ENCODE measurements around the gene TMEM35B.
"Not testable (repeated sequence)": the region's sequence is repeated elsewhere in the genome, so short reads cannot be mapped to it uniquely, and the experiment has no call there.

Gene TMEM35B

GRCh38 chr1:34965597-34965996 is 19.6 kb downstream of the TMEM35B start:
- DNase-seq (ENCODE audit: insufficient read length, low spot score) = no peak
- FAIRE-seq = no peak

GRCh38 chr1:34950428-34950827 is 34.7 kb downstream of the TMEM35B start:
- FAIRE-seq (no peak), DNase-seq (ENCODE audit: insufficient read length, low spot score) (no peak)
- TF ChIP-seq POU2F2 (IDR thresholded peaks at IDR 0.05; ENCODE audit: low read depth, low read length) = no peak

More at GRCh38 chr1:34965597-34965996, 19.6 kb downstream of the TMEM35B start:
- no peak for TF ChIP-seq SPI1 (IDR thresholded peaks at IDR 0.05; ENCODE audit: low read depth, low read length)
- no peak for TF ChIP-seq POU2F2 (IDR thresholded peaks at IDR 0.05; ENCODE audit: low read depth, low read length)
- no peak for TF ChIP-seq TAF1 (IDR thresholded peaks at IDR 0.05; ENCODE audit: low read depth, low read length)
- TF ChIP-seq PAX5 (IDR thresholded peaks at IDR 0.05; ENCODE audit: insufficient read depth, low read length, severe bottlenecking) = no peak
- no peak for TF ChIP-seq POLR2AphosphoS5 (IDR thresholded peaks at IDR 0.05; ENCODE audit: low read depth, low read length)
- TF ChIP-seq POLR2A (IDR thresholded peaks at IDR 0.05; ENCODE audit: low read depth, low read length) = no peak

GRCh38 chr1:34948739-34949138 is 36.4 kb downstream of the TMEM35B start:
- not testable (repeated sequence) for DNase-seq (ENCODE audit: insufficient read length, low spot score); FAIRE-seq

GRCh38 chr1:34947641-34948314 is 37.4 kb downstream of the TMEM35B start:
- DNase-seq (ENCODE audit: insufficient read length, low spot score); FAIRE-seq: not testable (repeated sequence)

GRCh38 chr1:34946211-34946610 is 38.9 kb downstream of the TMEM35B start:
- DNase-seq (ENCODE audit: insufficient read length, low spot score) (no peak), FAIRE-seq (no peak)
- TF ChIP-seq POLR2AphosphoS5 (IDR thresholded peaks at IDR 0.05; ENCODE audit: low read depth, low read length) (no peak), TAF1 (IDR thresholded peaks at IDR 0.05; ENCODE audit: low read depth, low read length) (no peak), SPI1 (IDR thresholded peaks at IDR 0.05; ENCODE audit: low read depth, low read length) (no peak), POLR2A (IDR thresholded peaks at IDR 0.05; ENCODE audit: low read depth, low read length) (no peak), PAX5 (IDR thresholded peaks at IDR 0.05; ENCODE audit: insufficient read depth, low read length, severe bottlenecking) (no peak), POU2F2 (IDR thresholded peaks at IDR 0.05; ENCODE audit: low read depth, low read length) (no peak)

GRCh38 chr1:34941798-34942197 is 43.3 kb downstream of the TMEM35B start:
- FAIRE-seq; DNase-seq (ENCODE audit: insufficient read length, low spot score): not testable (repeated sequence)
